NB4 (cell line): ENCODE measurements around the gene DHRS12.

Experiments used
- MYC ChIP-seq: IDR thresholded peaks from 2 replicates; pipeline ENCODE4 v1.6.1; 2011; ENCODE audit warnings: low read depth, low read length
- POLR2A ChIP-seq: IDR thresholded peaks from 2 replicates; pipeline ENCODE4 v1.6.1; 2011; ENCODE audit warnings: mild to moderate bottlenecking; ENCODE audit not compliant: insufficient read length; ENCODE audit errors: extremely low read depth
- TF ChIP-seq, protein P1 (sequence below): IDR thresholded peaks from one replicate; pipeline ENCODE4 v1.5.1; 2012; ENCODE audit warnings: low read depth, low read length
- TF ChIP-seq, protein P2 (sequence below): IDR thresholded peaks from 2 replicates; pipeline ENCODE4 v1.6.1; 2011; ENCODE audit warnings: low read depth, low read length

- TF ChIP-seq POLR2A (no peak), MYC (no peak)
- TF ChIP-seq, protein P1, sequence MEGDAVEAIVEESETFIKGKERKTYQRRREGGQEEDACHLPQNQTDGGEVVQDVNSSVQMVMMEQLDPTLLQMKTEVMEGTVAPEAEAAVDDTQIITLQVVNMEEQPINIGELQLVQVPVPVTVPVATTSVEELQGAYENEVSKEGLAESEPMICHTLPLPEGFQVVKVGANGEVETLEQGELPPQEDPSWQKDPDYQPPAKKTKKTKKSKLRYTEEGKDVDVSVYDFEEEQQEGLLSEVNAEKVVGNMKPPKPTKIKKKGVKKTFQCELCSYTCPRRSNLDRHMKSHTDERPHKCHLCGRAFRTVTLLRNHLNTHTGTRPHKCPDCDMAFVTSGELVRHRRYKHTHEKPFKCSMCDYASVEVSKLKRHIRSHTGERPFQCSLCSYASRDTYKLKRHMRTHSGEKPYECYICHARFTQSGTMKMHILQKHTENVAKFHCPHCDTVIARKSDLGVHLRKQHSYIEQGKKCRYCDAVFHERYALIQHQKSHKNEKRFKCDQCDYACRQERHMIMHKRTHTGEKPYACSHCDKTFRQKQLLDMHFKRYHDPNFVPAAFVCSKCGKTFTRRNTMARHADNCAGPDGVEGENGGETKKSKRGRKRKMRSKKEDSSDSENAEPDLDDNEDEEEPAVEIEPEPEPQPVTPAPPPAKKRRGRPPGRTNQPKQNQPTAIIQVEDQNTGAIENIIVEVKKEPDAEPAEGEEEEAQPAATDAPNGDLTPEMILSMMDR = no peak
- TF ChIP-seq, protein P2, sequence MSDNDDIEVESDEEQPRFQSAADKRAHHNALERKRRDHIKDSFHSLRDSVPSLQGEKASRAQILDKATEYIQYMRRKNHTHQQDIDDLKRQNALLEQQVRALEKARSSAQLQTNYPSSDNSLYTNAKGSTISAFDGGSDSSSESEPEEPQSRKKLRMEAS = no peak
Observed at GRCh38 chr13:51776179-51776578, 27.8 kb downstream of the DHRS12 start.
